Hepatocyte (in vitro differentiated cells): ENCODE measurements around the gene ENOX1.

ENCODE experiments used
- EZH2 ChIP-seq: fragments of 200-600 bp; sonication (generic); IDR thresholded peaks from 2 replicates; pipeline ENCODE4 v1.6.1; 2016; ENCODE audit warnings: antibody characterized with exemption, mild to moderate bottlenecking, borderline replicate concordance
- EZH2phosphoT487 ChIP-seq: fragments of 200-600 bp; sonication (generic); IDR thresholded peaks from one replicate; pipeline ENCODE4 v1.6.1; 2018; ENCODE audit warnings: antibody characterized with exemption, mild to moderate bottlenecking, low read depth, moderate library complexity; ENCODE audit not compliant: unreplicated experiment, severe bottlenecking
- TF ChIP-seq, protein P1 (sequence below): fragments of 200-600 bp; sonication (generic); IDR thresholded peaks from 2 replicates; pipeline ENCODE4 v1.5.1; 2016; ENCODE audit warnings: antibody characterized with exemption, mild to moderate bottlenecking; ENCODE audit not compliant: poor library complexity

DNA sequence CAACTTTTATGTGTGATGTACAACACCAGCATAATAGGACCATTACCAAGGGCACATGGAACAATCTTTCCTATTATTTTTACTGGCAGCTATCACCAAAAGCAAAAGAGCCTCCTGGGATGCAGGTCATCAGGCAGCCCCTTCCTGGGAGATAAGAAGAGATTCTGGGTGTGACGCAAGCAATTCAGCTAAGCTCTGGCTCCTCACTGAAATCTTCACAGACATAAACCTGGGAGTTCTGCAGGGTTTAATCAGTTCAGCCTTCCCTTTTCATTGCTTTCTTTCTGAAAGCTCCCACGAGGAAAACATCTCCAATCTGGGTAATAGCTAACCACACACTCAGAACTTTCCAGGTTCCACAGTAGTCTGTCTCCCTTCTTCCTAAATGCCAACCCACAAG lies 341.1 kb downstream of the ENOX1 start:
- TF ChIP-seq, protein P1, sequence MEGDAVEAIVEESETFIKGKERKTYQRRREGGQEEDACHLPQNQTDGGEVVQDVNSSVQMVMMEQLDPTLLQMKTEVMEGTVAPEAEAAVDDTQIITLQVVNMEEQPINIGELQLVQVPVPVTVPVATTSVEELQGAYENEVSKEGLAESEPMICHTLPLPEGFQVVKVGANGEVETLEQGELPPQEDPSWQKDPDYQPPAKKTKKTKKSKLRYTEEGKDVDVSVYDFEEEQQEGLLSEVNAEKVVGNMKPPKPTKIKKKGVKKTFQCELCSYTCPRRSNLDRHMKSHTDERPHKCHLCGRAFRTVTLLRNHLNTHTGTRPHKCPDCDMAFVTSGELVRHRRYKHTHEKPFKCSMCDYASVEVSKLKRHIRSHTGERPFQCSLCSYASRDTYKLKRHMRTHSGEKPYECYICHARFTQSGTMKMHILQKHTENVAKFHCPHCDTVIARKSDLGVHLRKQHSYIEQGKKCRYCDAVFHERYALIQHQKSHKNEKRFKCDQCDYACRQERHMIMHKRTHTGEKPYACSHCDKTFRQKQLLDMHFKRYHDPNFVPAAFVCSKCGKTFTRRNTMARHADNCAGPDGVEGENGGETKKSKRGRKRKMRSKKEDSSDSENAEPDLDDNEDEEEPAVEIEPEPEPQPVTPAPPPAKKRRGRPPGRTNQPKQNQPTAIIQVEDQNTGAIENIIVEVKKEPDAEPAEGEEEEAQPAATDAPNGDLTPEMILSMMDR = no peak
- no peak for TF ChIP-seq EZH2
- TF ChIP-seq EZH2phosphoT487 = no peak
